GM08714 (cell line): ENCODE measurements around the gene F7.
"Not testable (repeated sequence)": the region's sequence is repeated elsewhere in the genome, so short reads cannot be mapped to it uniquely, and the experiment has no call there.

Experiments used
- H3K4me3 ChIP-seq: fragments of 200-500 bp; sonication (Bioruptor generic); 2 replicates; pipeline ENCODE4 v1.5.1; 2014; ENCODE audit warnings: mild to moderate bottlenecking, low read length, inconsistent platforms
- ZNF274 ChIP-seq: IDR thresholded peaks from 2 replicates; pipeline ENCODE4 v1.6.1; 2012; ENCODE audit warnings: mild to moderate bottlenecking, low read depth, low read length

Gene F7

DNA sequence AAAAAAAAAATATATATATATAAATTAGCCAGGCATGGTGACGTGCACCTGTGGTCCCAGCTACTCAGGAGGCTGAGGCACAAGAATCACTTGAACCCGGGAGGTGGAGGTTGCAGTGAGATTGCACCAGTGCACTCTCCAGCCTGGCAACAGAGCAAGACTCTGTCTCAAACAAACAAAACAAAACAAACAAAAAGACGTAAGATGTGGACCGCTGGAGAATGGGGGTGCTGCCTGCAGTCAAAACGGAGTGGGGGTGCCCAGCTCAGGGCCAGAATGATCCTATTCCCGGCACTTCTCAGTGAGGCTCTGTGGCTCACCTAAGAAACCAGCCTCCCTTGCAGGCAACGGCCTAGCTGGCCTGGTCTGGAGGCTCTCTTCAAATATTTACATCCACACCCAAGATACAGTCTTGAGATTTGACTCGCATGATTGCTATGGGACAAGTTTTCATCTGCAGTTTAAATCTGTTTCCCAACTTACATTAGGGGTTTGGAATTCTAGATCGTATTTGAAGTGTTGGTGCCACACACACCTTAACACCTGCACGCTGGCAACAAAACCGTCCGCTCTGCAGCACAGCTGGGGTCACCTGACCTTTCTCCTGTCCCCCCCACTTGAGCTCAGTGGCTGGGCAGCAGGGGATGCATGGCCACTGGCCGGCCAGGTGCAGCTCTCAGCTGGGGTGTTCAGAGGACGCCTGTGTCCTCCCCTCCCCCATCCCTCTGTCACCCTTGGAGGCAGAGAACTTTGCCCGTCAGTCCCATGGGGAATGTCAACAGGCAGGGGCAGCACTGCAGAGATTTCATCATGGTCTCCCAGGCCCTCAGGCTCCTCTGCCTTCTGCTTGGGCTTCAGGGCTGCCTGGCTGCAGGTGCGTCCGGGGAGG lies at the start of gene F7:
F7 (plus strand) TSS at position 760 of the 889 bp plus-strand sequence; CDS start at position 811, 51 bp downstream.
- H3K4me3 ChIP-seq: no peak within 1 kb of the TSS
- TF ChIP-seq ZNF274: no peak

DNA sequence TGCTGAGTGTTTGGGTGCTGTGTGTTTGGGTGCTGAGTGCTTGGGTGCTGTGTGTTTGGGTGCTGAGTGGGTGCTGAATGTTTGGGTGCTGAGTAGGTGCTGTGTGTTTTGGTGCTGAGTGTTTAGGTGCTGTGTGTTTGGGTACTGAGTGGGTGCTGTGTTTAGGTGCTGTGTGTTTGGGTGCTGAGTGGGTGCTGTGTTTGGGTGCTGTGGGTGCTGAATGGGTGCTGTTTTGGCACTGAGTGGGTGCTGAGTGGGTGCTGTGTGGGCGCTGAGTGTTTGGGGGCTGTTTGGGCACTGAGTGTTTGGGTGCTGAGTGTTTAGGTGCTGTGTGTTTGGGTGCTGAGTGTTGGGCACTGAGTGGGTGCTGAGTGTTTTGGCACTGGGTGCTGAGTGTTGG lies 48.5 kb upstream of the F7 start:
- no peak for TF ChIP-seq ZNF274
- no peak overlapping the region for H3K4me3 ChIP-seq

DNA sequence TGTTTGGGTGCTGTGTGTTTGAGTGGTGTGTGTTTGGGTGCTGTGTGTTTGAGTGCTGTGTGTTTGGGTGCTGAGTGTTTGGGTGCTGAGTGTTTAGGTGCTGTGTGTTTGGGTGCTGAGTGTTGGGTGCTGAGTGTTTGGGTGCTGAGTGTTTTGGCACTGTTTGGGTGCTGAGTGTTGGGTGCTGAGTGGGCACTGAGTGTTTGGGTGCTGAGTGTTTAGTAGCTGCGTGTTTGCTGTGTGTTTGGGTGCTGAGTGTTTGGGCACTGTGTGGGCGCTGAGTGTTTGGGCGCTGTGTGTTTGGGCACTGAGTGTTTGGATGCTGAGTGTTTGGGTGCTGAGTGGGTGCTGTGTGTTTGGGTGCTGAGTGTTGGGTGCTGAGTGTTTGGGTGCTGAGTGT lies 48.0 kb upstream of the F7 start:
- not testable (repeated sequence) for H3K4me3 ChIP-seq

GRCh38 chr13:113058129-113058987 lies 47.2 kb upstream of the F7 start:
- no peak overlapping the region for H3K4me3 ChIP-seq
- TF ChIP-seq ZNF274: no peak

DNA sequence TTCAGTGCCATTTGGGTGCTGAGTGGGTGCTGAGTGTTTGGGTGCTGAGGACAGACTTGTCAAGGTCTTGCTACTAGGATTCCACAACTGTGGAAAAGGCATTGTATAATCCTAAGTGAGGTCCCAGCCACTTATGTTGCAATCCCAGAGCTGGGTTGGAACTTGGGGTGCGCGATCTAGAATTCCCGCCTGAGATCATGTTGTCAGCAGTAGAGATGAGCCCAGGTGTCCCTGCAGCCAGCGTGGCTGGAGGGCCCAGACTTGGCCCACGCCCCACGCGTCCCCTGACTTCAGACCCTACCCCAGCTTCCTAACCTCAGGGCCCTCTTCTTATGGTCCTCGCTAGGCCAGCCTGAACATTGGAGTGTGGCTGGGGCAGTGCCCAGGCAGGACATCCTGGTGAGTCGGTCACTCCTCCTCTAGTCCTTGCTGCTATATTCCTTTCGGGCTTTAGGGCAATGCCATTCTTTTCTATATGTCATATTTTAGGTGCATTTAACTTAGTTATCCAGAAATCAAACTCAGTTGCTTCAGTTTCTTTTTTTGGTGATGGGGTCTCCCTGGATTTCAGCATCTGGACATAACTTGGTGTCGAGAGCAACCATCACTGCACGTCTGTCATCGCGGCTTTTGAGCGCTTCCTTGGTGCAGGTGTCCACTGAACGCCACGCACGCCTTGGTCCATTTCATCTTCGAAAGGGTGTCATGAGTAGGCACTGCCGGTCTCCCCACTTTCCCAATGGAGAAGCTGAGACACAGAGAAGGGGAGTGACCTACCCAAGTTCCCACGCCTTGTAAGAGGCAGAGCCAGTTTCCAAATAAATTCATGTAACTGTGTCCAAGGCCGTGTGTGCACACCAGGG lies 46.4 kb upstream of the F7 start:
- H3K4me3 ChIP-seq: no peak overlapping the region
- no peak for TF ChIP-seq ZNF274

DNA sequence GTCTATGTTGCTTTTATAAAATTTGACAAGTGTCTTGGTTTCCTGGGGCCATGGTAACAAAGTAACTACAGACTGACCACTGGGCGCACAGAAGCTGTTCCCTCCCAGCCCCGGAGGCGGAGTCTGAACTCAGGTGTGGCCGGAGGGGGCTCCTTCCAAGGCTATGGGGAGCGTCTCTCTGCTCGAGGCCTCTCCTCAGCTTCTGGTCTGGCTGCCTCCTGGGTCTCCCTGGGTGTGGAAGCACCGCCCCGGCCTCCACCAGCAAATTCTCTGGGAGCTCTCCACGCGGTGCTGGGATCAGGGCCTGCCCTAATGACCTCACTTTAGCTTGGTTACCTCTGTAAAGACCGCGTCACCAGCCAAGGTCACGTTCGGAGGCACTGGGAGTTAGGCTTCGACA lies 45.7 kb upstream of the F7 start:
- TF ChIP-seq ZNF274: no peak
- no peak overlapping the region for H3K4me3 ChIP-seq

DNA sequence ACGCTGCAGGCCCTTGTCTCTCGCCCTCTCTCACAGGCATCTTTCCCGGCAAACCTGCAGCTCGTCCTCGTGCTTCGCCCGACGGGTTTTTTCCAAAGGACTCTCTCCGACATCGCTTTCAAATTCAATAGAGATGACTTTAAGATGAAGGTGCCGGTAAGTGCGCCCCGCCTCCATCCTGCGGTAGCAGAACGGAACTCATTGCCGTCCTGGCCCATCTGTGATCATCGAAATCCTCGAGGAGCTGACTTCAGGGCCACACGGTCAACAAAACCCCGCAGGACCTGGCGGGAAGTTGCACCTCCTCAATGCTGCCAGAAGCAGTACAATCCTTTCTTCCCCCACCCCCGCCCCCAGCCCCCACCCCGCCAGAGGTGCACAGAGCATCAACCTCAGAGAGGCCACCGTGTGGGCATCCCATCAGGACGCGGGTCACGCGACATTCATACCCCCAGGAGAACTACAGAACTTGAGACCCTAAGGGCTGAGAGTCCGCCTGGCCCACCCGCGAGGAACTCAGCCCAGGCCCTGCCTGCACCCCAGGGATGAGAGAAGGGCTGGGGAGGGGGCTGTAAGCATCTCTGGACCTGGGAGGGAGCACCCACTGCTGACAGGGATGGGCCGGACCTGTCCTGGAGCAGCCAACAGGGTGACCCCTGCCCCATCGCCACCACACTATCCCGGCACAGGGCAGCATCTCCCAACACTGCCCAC lies 44.9 kb upstream of the F7 start:
- no peak overlapping the region for H3K4me3 ChIP-seq
- no peak for TF ChIP-seq ZNF274

- TF ChIP-seq ZNF274: no peak
- no peak overlapping the region for H3K4me3 ChIP-seq
Observed at GRCh38 chr13:113061271-113061625, 44.3 kb upstream of the F7 start.

DNA sequence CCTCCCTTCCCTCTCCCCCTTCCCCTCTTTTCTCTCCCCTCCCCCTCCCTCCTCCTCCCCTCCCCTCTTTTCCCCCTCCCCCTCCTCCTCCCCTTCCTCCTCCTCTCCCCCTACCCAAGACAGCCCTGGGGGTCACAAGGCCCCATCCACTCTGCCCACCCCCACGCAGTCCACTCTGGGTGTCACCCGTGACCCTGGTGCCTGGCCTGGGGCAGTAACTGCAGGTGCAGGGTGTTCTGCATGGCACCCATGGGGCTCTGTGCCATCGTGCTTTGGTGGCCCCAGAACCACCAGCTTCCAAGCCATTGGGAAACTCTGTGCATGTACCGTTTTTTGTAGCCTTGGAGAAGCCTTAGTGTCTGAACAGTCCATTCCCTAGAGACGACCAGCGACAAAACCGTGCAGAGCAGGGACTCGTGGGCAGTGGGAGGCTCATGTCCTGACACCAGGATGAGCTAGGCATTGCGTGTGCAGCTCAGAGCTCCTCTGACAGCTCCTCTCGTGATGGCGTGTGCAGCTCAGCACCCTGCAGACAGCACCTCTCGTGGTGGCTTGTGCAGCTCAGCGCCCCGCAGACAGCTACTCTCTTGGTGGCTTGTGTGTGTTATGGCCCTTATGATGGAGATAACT lies 43.7 kb upstream of the F7 start:
- no peak for TF ChIP-seq ZNF274
- no peak overlapping the region for H3K4me3 ChIP-seq

GRCh38 chr13:113062691-113063090 lies 42.9 kb upstream of the F7 start:
- H3K4me3 ChIP-seq: no peak overlapping the region
- no peak for TF ChIP-seq ZNF274

GRCh38 chr13:113063091-113063491 lies 42.5 kb upstream of the F7 start:
- no peak overlapping the region for H3K4me3 ChIP-seq
- no peak for TF ChIP-seq ZNF274

GRCh38 chr13:113064000-113064533 lies 41.5 kb upstream of the F7 start:
- no peak for TF ChIP-seq ZNF274

More at GRCh38 chr13:113064000-113064533, 41.5 kb upstream of the F7 start:
- no peak overlapping the region for H3K4me3 ChIP-seq
